GM12864 (cell line): ENCODE measurements around the gene CWC22.

Source experiments
- DNase-seq: peaks from one replicate; pipeline ENCODE4 v3.0.0-alpha.2; 2011; ENCODE audit warnings: low read depth
- H3K4me3 ChIP-seq: 2 replicates; pipeline ENCODE4 v1.5.1; 2011; ENCODE audit warnings: mild to moderate bottlenecking, low read depth, low read length, control low read depth
- CTCF ChIP-seq: IDR thresholded peaks from 2 replicates; pipeline ENCODE4 v1.5.1; 2011; ENCODE audit warnings: low read depth, mild to moderate bottlenecking, moderate library complexity, low read length, control low read depth, inconsistent platforms; ENCODE audit errors: missing control alignments

CWC22 gene

DNA sequence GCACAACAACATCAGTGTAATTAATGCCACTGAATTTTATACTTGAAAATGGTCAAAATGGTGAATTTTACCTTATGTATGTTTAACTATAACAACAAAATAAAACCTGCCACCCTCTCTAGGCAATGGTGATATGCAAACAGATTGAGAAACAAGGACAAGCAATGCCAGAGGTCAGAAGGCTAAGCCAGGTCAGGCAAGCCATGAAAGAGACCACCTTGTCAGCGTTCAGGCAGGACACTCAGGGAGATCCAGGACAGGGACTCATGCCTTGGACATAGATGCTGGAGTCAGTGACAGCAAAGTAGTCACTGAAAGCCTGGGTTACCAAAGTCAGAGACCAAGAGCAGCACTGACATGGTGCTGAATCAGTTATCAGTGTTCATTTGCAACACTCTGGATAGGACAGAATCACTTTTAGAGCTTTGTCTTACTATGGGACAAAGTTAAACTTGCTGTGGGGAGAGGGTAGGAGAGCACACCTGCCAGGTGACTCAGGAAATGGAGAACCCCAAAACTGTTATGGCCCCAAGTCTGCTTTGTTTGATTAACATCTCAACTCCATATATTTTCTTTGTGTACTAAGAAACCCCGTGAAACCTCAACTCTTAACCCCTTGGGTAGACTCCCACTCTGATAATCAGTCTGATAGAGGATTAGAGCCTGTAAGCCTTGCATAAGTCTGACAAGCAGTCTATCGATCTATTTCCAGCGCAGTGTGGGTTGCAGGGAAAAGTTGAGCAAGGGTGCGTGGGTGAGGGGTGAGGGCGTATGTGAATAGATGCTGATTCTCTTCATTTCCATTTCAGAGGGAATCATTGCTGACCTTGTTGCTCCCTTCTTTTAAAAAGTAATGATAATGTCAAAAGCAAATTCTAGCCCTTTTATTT, 97.0 kb downstream of the CWC22 start:
- H3K4me3 ChIP-seq = no peak overlapping the region
- TF ChIP-seq CTCF = no peak
- no peak for DNase-seq

- DNase-seq = no peak
- H3K4me3 ChIP-seq = no peak overlapping the region
- TF ChIP-seq CTCF = no peak
These were observed 106.4 kb downstream of the CWC22 start for GRCh38 chr2:179900655-179901054.

DNA sequence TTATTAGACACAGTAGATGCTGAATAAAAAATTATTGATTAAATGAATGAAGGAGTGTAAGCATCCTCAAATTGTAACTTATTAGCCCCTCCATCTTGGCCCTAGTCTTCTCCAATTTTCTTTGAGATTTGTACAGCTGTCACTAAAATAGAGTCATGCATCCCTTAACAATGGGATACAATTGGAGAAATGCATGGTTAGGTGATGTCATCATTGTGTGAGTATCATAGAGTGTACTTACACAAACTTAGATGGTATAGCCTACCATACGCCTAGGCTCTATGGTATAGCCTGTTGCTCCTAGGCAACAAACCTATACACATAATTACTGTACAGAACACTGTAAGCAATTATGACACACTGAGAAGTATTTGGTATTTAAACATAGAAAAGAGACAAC, 107.4 kb downstream of the CWC22 start:
- DNase-seq = no peak
- TF ChIP-seq CTCF = no peak

DNA sequence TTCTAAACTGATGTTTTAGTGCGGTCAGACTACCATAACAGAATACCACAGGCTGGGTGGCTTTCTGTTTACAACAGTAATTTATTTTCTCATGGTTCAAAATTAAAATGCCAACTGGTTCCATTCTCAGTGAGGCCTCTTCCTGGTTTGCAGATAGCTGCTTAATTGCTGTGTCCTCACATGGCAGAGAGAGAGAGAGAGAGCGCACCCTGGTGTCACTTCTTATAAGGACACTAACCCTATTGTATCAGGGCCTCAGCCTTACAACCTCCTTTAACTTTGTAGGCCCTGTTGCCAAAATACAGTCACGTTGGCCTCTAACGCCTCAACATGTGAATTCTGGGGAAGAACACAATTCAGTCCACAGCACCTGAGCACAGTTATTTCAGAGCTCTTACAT, 108.2 kb downstream of the CWC22 start:
- TF ChIP-seq CTCF = peak; percentile 47
- H3K4me3 ChIP-seq = no peak overlapping the region
- no peak for DNase-seq

More for the DNA sequence above, 107.4 kb downstream of the CWC22 start:
- no peak overlapping the region for H3K4me3 ChIP-seq
